T-helper 17 cell (primary cell): ENCODE data around the gene ETV6. TPM values are rescaled to one million over a fixed set of nuclear protein-coding genes. Genes with fewer than 3 reads are reported as not detected.
A peak's percentile ranks its signal among the peaks of the same experiment; 100 is the strongest.

Experiments used
- ATAC-seq: fragments of 150-1000 bp; cut with Tn5 transposase; 2 replicates; pipeline ENCODE4 v1.10.0; 2021; ENCODE audit warnings: mild to moderate bottlenecking, moderate library complexity
- DNase-seq, 3 donors: peaks; one replicate each; pipeline versions ENCODE4 v3.0.0 to v3.0.0-alpha.2; 2020 to 2021
- H3K9me3 ChIP-seq: one replicate; pipeline ENCODE4 v1.7.0; 2013; ENCODE audit warnings: low read length, mild to moderate bottlenecking; ENCODE audit not compliant: control insufficient read depth, poor library complexity, severe bottlenecking
- H3K27ac Mint-ChIP-seq: one replicate; pipeline ENCODE4 v1.8.0; 2022; ENCODE audit warnings: mild to moderate bottlenecking, moderate library complexity, mixed read lengths
- H3K27me3 Mint-ChIP-seq: one replicate; pipeline ENCODE4 v1.8.0; 2022; ENCODE audit warnings: mixed read lengths
- H3K36me3 Mint-ChIP-seq: one replicate; pipeline ENCODE4 v1.8.0; 2022; ENCODE audit warnings: low read depth, mixed read lengths
- H3K4me1 Mint-ChIP-seq: one replicate; pipeline ENCODE4 v1.8.0; 2022; ENCODE audit warnings: mild to moderate bottlenecking, mixed read lengths
- H3K4me3 Mint-ChIP-seq: one replicate; pipeline ENCODE4 v1.8.0; 2022; ENCODE audit warnings: mild to moderate bottlenecking, moderate library complexity, mixed read lengths
- total RNA-seq, 4 donors: library from RNA in 2 of 4; stranded (reverse) in 2 of 4; gene quantifications; one replicate each; pipeline ENCODE4 v1.2.3 and lab custom pipeline; 2022 to 2026

Gene ETV6
- total RNA-seq, 2 donors from 2014 or later: 57.3 to 60.6 TPM

GRCh38 chr12:11759494-11759878 is 110.0 kb downstream of the ETV6 start:
- Mint-ChIP-seq H3K27ac (peak overlapping the region; percentile 81), H3K4me3 (no peak overlapping the region), H3K36me3 (peaks cover 2% of the 10 kb centered on the region), H3K27me3 (no peaks in the 10 kb centered on the region), H3K4me1 (peaks cover 46% of the 10 kb centered on the region)
- H3K9me3 ChIP-seq: no peaks in the 10 kb centered on the region
- no peak for ATAC-seq
- no peak for DNase-seq

GRCh38 chr12:11759899-11760298 is 110.4 kb downstream of the ETV6 start:
- H3K36me3 Mint-ChIP-seq: peaks cover 2% of the 10 kb centered on the region
- H3K27me3 Mint-ChIP-seq: no peaks in the 10 kb centered on the region
- no peaks in the 10 kb centered on the region for H3K9me3 ChIP-seq
- no peak for DNase-seq
- no peak overlapping the region for H3K4me3 Mint-ChIP-seq
- peak overlapping the region; percentile 74 for H3K27ac Mint-ChIP-seq
- peak; percentile 24 for ATAC-seq
- peaks cover 47% of the 10 kb centered on the region for H3K4me1 Mint-ChIP-seq

DNA sequence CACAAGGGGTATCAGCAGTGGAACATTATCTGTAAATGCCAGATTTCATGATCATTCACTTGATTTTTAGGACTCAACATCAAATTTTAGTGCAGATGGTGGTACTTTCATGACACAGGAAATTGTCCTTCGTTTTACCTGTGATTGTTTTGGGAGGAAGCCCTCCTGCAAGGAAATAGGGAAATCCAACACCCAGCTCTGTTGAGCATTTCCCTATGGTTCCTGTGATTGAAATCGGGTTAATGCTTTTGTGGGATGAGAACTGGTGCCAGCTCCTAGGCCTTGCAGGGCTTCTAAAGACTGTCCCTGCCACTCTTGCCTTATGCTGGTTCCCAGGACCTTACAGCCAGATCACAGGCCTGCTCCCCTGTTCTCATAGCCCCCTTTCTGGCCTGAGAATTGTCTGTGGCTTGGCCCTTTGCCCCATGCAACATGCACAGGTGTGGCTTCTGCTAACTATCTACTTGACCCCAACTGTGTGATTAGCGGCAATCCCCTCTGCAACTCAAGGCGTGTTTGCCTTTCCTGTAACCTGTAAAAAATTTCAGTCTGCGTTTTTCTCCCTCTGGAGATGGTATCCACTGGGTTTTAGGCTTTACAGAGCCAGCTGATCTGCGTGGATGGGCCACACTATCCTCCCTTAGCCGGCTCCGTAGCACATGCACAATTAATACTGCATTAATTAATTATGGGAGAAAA is 112.5 kb downstream of the ETV6 start:
- no peaks in the 10 kb centered on the region for H3K9me3 ChIP-seq
- no peak for DNase-seq
- H3K4me3 Mint-ChIP-seq: peak overlapping the region; percentile 61
- ATAC-seq: peak; percentile 46
- H3K4me1 Mint-ChIP-seq: peaks cover 61% of the 10 kb centered on the region
- H3K27me3 Mint-ChIP-seq: no peaks in the 10 kb centered on the region
- peak overlapping the region; percentile 74 for H3K27ac Mint-ChIP-seq
- H3K36me3 Mint-ChIP-seq: peaks cover 2% of the 10 kb centered on the region

- no peak for DNase-seq
- Mint-ChIP-seq H3K27ac (peak overlapping the region; percentile 74), H3K4me1 (peaks cover 65% of the 10 kb centered on the region), H3K4me3 (peak overlapping the region; percentile 61), H3K36me3 (peaks cover 2% of the 10 kb centered on the region), H3K27me3 (no peaks in the 10 kb centered on the region)
- no peaks in the 10 kb centered on the region for H3K9me3 ChIP-seq
- ATAC-seq: no peak
Measured at GRCh38 chr12:11762723-11763326, 113.4 kb downstream of the ETV6 start.

DNA sequence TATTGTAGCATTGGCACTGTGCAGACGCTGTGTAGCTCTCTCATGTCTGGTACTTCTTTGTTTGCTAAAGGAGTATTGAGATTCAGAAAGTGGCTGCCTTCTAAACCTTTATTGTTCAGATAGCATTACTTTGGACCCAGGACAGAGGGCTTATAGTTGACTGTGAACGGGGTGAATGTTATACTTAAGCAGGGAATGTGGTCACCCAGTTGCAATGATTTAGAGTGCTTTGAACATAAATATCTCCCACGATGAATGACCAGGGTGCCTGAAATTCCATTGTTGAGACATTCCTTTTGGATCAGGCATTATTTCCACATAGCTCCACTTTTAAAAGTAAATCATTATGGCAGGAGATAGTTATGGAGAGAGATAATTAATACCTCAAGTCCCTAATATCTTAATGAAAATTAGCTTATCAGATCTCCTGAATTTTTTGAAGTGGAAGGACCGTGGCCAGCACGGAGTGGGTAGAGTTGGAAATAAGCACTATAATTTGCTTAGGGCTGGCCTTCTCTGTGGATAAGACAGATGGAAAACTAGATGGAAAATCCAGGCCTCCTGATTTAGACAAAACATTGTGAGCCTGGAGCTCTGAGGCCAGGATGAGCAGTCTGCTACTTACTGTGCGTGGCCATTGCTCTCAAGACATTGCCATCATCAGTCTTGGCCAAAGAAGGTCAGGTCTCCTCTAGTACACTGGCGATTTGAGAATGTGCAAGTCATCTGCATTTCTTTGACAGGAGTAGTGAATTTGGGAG is 114.5 kb downstream of the ETV6 start:
- Mint-ChIP-seq H3K4me3 (no peak overlapping the region), H3K27me3 (no peaks in the 10 kb centered on the region), H3K27ac (peak overlapping the region; percentile 74), H3K36me3 (no peaks in the 10 kb centered on the region), H3K4me1 (peaks cover 68% of the 10 kb centered on the region)
- no peak for ATAC-seq
- no peaks in the 10 kb centered on the region for H3K9me3 ChIP-seq
- no peak for DNase-seq

DNA sequence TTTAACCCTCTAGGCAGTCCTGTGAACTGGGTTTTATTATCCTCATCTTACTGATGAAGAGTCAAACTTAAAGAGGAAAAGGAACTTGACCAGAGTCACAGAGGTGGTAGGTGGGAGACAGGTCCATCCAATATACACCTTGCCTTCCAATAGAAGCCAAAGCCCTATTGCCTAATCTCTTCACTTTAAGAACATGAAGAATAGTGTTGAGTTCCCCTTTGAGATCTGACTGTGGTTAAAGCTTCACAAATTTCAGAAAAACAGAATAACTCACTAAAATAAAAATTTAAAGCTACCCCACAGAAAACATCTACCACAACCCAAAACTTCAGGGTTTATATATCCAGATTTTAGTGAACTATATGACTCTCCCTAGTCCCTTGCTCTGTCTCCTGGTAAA is 115.4 kb downstream of the ETV6 start:
- Mint-ChIP-seq H3K27ac (peak overlapping the region; percentile 96), H3K4me3 (peak overlapping the region; percentile 22), H3K36me3 (no peaks in the 10 kb centered on the region), H3K4me1 (peaks cover 69% of the 10 kb centered on the region), H3K27me3 (no peaks in the 10 kb centered on the region)
- ATAC-seq: no peak
- no peak for DNase-seq
- H3K9me3 ChIP-seq: no peaks in the 10 kb centered on the region

DNA sequence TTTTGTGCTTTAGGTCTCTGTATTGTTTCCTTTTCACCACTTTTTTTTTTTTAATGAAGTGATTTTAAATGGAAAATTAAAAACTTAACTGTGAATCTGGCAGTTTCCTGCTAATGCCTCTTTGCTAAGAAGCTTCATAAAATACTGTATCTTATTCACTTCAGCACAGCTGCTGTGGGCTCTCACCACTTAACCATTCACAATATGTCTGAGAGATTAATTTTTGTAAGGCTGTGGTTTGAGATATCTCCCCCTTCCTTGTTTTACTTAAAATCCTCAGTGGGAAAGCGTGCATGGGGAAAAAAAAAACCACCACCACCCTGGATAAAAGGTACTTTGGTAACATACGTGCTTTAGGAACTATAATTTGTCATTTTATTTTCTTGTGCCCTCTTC is 115.9 kb downstream of the ETV6 start:
- Mint-ChIP-seq H3K27ac (peak overlapping the region; percentile 96), H3K4me3 (peak overlapping the region; percentile 87), H3K4me1 (peaks cover 72% of the 10 kb centered on the region), H3K27me3 (no peaks in the 10 kb centered on the region), H3K36me3 (no peaks in the 10 kb centered on the region)
- no peaks in the 10 kb centered on the region for H3K9me3 ChIP-seq
- ATAC-seq (peak; percentile 20), DNase-seq (no peak)

- H3K36me3 Mint-ChIP-seq: no peaks in the 10 kb centered on the region
- no peaks in the 10 kb centered on the region for H3K9me3 ChIP-seq
- peak overlapping the region; percentile 87 for H3K4me3 Mint-ChIP-seq
- H3K27me3 Mint-ChIP-seq: no peaks in the 10 kb centered on the region
- H3K27ac Mint-ChIP-seq: peak overlapping the region; percentile 96
- DNase-seq: peak in 1 of 3 donors; percentile 10
- ATAC-seq: peak; percentile 83
- H3K4me1 Mint-ChIP-seq: peaks cover 73% of the 10 kb centered on the region
Measured at GRCh38 chr12:11765817-11766794, 116.6 kb downstream of the ETV6 start.

- Mint-ChIP-seq H3K4me3 (peak overlapping the region; percentile 87), H3K27ac (peak overlapping the region; percentile 96), H3K36me3 (no peaks in the 10 kb centered on the region), H3K27me3 (no peaks in the 10 kb centered on the region), H3K4me1 (peaks cover 69% of the 10 kb centered on the region)
- DNase-seq (no peak), ATAC-seq (no peak)
- no peaks in the 10 kb centered on the region for H3K9me3 ChIP-seq
Measured at GRCh38 chr12:11767029-11767724, 117.7 kb downstream of the ETV6 start.

DNA sequence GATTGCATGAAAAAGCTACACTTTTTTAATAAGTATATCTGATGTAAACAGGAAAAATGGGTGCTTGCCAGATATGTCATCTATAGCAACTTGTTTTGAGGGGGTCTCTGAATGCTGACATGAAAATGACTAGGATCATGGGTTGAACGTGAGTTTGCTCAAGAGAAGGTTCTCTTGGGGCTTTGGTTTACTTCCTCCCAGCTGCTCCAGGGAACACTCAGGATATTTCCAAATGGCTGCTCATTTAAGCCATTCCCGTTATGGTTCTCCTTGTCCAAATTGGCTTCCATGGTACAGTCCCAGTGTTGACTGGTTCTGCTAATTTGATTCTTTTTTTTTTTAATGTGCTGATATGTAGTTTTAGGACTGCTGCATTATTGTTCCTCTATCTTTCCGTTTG is 118.3 kb downstream of the ETV6 start:
- no peak for ATAC-seq
- no peak for DNase-seq
- Mint-ChIP-seq H3K27me3 (no peaks in the 10 kb centered on the region), H3K27ac (peak overlapping the region; percentile 96), H3K4me3 (no peak overlapping the region), H3K4me1 (peaks cover 67% of the 10 kb centered on the region), H3K36me3 (no peaks in the 10 kb centered on the region)
- H3K9me3 ChIP-seq: no peaks in the 10 kb centered on the region

GRCh38 chr12:11768233-11768965 is 118.9 kb downstream of the ETV6 start:
- Mint-ChIP-seq H3K27ac (peak overlapping the region; percentile 96), H3K4me1 (peaks cover 63% of the 10 kb centered on the region), H3K27me3 (no peaks in the 10 kb centered on the region), H3K4me3 (no peak overlapping the region), H3K36me3 (no peaks in the 10 kb centered on the region)
- H3K9me3 ChIP-seq: no peaks in the 10 kb centered on the region
- DNase-seq (no peak), ATAC-seq (no peak)
